ENCODE results near the gene GSTO2. TPM values are rescaled to one million over a fixed set of nuclear protein-coding genes. Genes with fewer than 3 reads are reported as not detected.

Gene GSTO2
- total RNA-seq, 1 experiment from 2014 or later: not detected

DNA sequence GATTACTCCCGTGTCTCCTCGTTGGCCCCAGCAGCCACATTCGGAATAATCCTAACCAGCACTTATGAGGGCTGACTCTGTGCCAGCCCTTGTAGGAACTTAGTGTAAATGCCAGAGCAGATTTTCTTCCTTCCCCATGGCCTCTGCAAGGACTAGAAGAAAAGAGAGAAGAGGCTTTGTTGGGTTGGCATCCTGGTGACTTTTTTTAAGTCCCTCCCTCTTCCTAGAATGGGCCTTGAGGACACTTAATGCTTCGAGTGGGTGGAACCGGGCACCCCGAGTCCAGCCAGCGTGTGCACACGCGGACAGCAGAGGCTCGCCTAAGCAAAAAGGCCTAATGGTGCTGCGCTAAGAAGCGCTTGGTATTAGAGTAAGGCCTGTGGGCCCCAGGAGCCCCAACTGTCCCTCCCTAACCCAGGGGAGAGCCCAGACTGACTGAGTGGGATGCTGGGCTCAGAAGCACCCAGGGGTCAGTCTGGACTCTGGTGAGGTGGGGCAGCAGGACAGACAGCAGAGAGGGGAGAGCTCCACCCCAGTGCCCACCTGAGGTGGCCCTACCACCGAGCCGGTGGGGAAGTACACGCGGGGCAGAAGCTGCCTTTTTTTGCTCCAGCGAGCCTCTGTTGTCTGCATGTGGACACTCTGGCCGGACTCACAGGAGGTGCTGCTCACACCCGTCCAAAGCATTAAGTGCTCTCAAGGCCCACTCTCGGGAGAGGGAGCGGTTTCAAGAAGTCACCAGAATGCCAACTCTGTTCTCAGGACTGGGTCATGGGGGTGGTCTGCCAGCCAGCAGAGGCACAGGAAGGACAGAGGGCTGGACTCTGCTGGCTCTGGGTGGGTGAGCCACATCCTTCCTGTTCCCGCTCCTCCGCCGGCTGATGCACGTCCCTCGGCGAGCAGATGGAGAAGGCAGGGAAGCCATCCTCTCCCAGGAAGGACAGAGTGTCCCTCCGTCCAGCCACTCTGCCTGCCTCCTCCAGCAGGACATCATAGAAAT, 56.8 kb downstream of the GSTO2 start:
- DNase-seq (ENCODE audit: low spot score): no peak

DNA sequence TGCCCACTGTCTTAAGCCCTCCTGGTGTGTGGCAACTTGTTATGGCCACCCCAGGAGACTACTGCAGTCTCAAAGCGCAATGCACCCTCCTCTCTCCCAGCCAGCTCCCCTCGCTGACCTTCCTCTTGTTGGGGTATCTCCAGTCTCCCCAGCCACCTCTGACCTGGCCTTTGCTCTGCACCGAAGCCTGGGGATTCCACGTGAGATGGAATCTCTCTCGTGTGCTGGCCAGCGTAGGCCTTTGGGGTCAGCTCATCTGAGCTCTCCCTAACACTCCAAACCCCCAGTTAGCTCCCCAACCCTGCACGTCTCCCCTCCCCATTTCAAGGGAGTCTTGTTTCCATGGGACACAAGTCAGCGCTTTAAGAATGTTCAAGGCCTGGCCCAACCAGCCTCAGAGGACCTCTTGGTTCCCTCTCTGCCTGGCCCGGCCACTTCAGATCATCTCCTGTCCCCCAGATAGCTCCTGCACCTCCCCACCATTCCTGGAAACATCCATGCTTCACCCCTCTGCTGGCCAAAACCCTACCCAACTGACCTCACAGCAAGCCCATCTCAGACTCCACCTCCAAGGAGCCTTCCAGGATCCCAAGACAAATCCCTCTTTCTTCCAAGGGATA, 58.1 kb downstream of the GSTO2 start:
- DNase-seq (ENCODE audit: low spot score): no peak

DNA sequence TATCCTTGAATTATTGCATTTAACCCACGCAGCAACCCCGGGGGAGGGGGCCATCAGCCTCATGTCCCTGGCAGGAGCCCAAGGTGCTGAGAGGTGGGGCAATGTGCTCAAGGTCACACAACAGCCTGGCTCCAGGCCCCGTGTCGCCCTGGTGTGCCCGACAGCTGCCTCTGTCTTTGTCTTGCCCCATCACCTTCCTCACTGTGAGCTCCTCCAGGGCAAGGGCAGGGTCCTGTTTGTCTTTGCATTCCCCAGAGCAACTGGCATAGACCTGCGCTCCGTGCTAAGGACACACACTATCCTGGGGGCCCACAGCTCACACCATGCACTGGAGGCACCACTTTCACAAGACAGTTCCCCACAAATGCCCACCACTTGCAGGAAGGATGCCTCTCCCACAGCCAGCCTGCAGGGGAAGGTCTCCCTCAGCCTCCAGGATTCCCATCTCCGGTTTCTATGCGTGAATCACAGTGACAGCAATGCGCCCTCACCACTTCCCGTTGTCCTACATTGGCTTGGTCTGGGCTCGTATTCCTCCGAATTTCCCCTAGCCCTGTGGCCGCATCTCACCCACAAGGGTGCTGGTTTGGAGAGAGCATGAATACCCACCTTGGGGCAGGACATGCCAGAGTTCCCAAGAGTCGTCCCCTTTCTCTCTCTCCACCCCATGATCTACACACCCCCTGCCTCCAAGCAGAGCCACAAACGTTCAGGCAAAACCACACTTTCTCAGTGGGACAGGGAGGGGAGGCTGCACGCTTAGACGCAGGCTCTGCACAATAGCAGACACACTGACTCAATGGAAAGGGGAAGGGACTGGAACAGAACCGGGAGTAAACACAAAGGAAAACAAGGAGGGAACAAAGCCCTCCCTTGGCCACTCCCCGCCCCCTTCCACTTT, 59.0 kb downstream of the GSTO2 start:
- DNase-seq (ENCODE audit: low spot score): peak; percentile 81

DNA sequence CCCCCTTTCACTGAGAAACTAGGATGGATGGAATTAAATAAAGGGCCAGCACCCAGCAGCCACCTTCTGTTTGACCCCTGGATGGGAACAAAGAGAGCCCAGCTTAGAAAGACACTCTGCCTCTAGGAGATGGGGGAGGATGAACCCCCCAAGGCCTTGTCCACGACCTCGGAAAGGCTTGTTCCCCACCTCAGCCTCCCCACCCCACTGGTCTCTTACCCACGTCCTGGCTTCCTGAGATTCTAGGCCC, 59.6 kb downstream of the GSTO2 start:
- DNase-seq (ENCODE audit: low spot score): no peak

DNA sequence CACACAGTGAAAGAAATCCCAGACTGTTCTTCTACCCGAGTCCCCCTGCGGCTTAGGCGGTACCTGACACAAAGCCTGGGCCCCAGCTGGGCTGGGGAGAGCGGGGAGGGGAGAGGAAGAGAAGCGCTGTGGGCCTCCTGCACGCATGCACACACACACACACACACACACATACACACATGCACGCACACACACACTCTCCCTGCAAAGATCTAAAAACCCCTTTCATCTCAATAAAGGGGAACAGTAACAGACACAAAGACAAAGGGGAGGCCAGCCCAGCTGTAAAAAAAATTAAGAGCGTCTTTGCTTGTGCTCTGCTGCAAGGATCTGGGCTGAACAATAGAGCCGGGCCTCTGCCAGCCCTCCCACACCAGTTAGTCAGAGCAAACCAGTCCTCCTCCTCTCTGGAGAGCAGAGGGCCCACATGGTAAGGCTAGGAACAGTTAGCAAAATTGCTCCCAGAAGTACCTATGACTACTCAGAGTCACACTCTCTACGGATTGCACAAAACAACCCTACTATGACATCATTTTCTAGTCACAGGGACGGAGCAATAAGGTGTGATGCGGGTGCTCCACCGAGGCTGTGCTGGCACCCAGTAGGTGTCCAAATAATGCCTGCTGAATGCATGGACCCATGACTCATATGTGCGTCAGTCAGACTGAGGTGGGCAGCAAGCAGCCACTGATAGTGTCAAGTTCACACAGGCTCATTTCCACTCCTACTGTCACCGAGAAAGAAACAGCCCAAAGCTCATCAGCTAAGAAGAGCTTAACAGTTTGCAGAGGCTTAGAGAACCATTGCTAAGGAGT, 60.1 kb downstream of the GSTO2 start:
- peak; percentile 84 for DNase-seq (ENCODE audit: low spot score)

DNA sequence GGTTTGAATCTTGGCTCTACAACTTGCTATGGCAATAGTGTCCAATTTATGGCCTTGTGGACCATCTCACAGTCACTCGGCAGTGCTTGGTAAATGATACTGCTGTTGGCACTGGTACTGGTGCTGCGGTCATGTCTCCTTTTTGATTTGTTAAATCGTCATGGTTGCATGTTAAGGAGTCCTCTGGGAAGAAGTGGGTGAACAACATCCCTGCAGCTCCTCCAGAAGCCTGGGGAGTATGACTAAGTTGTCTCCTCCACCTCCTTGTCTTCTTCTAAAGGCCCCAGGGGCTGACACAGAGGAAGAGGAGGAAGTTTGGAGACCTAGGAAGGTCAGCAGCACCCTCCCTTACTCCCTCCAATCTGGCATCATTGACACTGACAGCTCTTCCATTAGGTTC, 60.8 kb downstream of the GSTO2 start:
- peak; percentile 79 for DNase-seq (ENCODE audit: low spot score)

DNA sequence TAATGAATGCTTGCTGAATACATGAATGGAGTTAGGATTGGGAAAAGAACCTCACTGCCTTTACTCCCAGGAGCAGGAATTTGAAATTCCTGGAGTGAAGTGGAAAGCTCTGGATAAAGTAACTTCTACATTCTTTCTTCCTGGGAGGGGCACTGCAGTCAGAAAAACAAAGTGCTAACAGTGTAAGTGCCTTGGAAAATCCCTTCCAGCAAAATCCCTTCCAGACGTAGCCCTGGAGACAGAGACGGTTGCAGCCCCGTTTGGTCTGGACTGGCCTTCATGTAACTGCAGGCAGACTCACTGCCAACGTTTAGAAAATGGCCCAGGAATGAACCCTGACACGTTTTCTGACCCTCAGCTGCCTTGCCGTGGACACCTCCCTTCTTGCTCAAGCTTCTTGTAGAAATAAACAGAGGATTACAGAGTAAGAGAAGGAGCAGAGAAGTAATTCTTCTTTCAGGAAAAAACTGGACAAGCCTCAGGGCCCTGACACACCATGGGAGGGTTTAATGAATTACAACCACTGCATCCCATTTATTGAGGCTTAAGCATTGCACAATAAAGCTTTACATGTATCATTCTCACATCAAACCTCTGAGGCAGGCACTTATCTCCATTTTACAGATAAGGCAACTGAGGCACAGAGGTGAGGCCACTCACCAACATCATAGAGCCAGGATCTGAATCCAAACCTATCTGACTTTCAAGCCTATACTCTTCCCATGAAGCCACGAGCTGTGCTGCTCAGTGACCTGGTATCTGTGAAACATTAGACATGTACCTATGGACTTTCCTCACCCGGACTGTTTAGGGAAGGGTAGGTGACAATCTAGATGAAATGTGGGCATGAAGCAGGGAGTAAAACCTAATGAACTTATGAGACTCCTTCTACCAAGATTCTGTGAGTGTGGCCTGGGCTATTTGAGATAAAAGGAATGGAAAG, 61.5 kb downstream of the GSTO2 start:
- peak; percentile 68 for DNase-seq (ENCODE audit: low spot score)

DNA sequence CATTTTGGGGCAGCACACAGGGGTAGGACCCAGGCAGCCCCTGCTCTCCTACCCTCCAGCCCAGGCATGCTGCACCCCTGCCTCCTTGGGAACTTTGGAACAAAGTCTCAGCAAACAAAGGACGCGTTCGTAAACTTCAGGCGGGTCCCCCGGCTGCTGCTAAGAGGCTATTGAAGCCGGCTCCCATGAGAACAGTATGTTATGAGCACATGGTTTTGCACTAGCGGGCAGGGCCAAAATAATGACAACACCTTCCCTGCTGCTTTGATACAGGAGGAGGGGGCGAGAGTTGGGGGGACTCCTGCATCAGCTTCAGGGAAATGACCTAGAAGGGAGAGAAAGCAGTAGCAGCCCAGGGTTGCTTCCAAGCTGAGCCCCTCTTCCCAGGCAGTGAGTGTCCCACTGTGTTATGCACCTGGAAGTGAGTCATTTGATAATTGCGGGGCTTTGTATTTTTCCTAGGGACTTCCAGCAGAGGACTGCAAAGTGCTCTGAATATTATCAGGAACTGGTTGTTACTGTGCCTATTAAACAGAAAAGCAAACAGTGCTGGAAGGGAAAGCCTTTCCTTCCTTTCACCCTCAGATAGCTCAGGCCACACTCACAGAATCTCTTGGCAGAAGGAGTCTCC, 62.3 kb downstream of the GSTO2 start:
- peak; percentile 59 for DNase-seq (ENCODE audit: low spot score)

DNA sequence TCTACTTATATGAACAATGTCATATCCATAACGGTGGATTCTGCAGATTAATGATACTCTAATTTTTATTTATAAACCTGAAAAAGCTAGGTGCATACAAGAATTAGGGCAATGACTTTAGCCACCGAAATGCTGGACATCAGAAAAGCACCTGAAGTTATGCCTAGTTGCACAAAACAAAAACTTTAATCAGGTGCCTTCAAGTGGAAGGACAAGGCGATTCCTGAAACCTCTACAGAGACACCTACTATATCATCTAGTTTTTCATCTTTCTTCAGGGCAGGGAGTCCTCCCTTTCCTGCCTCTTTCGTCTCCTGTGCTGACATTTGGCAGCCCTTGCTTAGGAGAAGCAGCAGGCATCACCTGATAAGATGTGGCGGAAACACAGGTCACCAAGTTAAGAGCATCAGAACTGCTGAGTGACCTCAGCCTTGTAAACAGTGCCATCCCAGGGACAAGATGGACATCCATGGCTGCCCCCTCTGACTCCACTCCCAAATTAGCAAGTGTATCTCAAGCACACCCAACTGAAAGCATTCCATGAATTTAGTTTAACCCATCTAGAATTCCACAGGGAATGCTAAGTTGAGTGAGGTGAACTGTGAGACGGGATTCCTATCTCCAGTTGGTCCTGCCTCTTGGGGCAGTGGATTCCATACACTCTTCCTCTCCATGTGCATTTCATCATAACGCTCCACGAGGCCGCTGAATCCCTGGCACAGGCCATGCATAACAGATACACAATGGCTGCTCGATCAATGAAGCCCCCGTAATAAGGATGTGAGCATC, 63.5 kb downstream of the GSTO2 start:
- no peak for DNase-seq (ENCODE audit: low spot score)

DNA sequence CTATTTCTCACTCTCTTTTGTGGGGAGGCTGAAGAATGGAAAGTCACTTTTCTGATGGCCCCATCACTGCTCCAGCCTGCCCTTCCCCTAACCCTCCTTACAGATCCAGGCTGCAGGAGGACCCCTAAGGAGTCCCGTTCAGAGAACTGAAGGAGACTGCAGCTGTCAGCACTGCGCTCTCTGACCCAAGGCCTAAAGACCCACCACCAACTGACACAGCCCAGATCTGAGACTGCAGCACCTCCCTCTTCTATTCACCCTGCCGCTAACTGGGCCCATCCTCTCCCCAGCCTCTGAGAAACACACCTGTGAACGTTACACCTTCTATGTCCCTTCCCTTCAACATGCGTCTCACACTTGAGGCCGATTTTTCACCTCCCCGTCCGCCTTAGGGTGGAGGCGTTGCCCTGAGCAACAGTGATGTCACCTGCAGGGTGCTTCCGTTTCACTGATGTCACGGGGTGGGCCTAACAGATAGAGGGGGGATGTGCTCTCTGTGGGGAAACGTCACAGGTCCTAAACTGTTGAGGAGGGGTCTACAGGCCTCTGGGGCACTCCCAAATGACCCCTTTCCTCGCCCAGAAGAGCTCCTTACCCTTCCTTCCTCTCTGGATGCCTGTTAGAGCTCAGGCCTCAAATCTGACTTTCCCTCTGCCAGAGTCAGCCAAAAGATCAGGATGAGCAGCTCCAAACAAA, 64.2 kb downstream of the GSTO2 start:
- no peak for DNase-seq (ENCODE audit: low spot score)

DNA sequence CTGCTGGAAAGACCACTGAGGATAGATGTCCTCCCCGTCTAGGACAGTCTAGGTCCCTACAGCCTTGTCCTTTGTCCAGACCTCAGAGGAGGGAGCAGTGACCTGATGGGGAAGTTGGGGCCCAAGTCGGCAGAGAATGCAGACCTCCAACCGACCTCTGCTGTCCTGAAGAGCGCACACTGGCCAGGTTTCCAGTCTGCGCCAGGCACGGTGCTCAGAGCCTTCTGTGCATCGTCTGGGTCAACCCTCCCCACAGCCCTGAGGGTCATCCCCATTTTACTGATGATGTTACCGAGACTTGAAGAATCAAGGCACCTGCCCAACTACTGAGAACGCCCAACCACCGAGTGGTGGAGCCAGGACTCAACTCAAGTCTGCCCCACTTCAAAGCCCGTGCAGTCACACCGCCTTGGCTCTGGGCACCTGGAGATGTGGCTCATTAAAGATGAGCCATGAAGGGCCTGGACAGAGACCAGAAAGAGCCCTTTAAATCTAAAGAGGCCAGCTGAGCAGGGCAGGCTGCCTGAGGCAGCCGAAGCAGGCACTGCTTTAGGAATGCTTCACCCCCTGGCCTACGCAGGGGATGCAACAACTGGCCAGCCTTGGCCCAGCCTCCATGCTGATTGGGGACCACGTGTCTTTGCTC, 64.9 kb downstream of the GSTO2 start:
- no peak for DNase-seq (ENCODE audit: low spot score)

DNA sequence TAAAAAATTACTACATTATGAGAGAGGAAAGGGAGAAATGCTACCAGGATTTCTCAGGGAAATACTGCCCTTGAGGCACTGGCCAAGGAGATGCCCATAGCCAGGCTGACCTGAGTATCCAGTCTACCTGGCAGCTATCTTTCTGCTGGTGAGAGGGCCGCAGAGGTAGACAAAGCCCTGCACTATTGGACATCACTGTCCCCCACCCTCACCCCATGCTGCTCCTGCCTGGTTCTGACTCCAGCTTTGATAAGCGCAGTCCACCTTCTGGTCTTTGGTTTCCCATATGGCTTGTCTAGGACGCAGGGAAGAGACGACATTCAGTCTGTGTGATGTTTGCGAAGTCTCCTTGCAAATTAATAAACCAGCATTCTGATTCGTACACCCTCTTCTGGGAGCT, 65.6 kb downstream of the GSTO2 start:
- no peak for DNase-seq (ENCODE audit: low spot score)

DNA sequence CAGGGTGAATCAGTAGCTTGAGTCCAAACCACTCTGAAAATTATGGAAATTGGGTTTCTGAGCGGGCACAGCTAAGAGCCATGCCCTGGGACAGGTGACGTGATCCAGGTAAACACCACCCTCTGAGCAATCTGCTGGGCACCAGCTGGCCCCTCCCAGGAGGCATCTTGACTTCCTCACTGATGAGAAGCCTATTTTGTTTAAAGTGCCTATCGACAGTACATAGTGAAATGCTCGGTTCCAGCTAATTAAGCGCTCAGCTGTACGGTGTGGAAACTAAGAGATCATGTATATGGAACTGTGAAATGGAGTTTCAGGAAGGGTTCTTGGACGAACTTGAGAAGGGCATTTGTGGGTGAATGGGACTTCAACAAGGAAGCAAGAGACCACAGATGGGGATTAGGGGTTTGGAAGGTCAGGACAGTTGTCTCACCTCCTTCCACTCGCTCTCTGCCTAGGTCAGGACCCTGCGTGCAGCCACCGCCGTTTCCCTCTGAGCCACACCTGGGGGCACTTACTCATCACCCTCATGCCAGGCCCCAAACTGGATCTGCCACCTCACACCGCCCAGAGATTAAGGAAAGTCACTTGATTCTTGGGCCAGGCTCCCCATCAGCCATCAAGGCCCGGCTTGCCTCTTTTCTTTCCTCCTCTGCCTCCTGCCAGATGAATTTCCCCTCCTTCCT, 66.1 kb downstream of the GSTO2 start:
- DNase-seq (ENCODE audit: low spot score): no peak

DNA sequence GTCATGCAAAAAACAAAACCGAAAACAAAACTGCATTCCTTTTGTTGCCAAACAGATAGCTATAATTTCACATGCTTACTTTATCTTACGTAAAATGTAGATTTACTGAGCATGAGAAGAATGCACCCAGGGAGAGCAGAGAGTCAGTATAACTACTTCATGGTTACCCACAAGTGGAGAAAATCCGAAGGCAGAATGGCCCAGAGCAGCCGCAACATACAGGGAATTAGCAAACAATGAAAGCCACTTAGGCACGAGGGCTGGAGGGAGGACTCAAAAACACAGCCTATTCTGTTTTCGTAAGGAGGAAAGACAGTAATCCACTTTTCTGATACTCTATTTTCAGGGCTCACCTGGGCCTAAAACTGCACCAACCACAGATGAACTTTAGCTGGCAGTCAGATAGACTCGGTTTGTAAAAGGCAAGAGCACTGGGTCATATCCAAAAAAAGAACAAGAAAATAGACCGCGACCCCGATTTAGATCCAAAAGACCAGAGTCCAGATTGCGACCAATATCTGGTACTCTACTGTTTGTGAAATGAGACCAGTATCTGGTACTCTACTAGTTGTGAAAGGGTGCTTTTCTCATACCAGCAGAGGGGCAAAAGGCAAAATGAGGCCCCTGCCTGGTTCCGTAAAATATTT, 68.0 kb downstream of the GSTO2 start:
- DNase-seq (ENCODE audit: low spot score): peak; percentile 31

DNA sequence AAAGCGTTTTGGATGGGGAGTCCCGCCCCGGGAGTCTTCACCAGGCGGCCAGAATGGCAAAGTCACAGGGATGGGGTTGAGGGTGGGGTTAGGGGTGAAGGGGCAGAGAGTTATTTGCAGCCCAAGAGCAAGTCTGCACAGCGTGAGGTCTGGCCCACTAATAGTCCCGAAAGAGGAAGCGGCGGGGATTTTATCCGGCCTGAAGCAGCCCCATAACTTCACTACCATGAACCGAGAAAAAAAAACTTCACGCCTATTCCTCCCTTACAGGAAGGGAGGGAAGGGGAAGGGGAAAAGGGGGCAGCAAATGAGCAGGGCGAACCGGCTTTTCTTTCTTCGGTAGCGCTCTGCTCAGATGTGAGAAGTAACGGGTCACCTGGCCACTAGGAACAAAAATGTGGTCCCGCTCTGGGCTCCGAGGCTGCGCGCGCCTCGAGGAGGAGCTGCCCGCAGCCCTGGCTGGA, 68.6 kb downstream of the GSTO2 start:
- no peak for DNase-seq (ENCODE audit: low spot score)

DNA sequence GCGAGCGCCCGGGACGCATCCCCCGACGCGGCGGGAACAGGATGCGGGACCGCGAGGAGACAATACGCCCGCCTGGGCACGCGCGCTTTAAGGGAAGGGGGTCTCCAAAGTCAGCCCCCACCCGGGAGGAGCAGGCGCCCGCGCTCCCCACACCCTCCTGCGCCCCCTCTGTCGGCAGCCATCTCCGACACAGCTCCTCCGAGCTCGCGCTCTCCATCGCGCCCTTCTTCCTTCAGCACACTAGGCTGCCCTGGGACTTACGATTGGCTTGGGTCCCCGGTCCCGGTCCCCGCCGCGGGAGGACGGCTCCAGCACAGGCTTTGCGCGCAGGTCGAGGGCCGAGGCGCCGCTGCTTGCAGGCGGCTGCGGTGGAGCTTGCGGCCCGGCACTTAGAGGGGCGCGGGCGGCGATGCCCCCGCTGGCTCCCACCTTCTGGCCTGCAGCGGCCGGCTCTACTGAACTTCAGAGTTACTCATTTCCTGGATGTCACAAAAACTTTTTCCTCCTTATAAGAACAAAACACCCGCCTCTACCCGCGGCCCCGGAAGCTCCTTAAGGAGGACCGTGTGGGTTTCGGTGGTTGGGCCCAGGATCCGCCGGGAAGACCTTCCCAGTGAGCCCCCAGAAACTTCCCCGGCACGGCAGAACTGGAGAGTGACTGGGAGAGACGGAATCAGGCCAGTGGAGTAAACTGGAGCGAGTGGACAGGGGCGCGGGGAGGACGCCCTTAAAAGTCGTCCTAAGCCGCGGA, 69.2 kb downstream of the GSTO2 start, which contains the start of gene ITPRIP:
TSS of gene ITPRIP (minus strand) at position 481 of the 751 bp plus-strand sequence. CDS start 22,414 bp downstream, outside the sequence.
- peak; percentile 70 for DNase-seq (ENCODE audit: low spot score)
